GM18505 (cell line): ENCODE data around the gene ZNF865.
"Not testable (repeated sequence)": the region's sequence is repeated elsewhere in the genome, so short reads cannot be mapped to it uniquely, and the experiment has no call there.

ENCODE experiments used
- ATAC-seq: cut with Tn5 transposase; IDR thresholded peaks from one replicate; pipeline ENCODE4 v1.9.1; 2021; ENCODE audit not compliant: unreplicated experiment
- POLR2A ChIP-seq: IDR thresholded peaks from 4 replicates; pipeline ENCODE4 v1.6.1; 2011; ENCODE audit warnings: borderline replicate concordance; ENCODE audit not compliant: insufficient read depth, insufficient read length; ENCODE audit errors: extremely low read depth

ZNF865 gene

DNA sequence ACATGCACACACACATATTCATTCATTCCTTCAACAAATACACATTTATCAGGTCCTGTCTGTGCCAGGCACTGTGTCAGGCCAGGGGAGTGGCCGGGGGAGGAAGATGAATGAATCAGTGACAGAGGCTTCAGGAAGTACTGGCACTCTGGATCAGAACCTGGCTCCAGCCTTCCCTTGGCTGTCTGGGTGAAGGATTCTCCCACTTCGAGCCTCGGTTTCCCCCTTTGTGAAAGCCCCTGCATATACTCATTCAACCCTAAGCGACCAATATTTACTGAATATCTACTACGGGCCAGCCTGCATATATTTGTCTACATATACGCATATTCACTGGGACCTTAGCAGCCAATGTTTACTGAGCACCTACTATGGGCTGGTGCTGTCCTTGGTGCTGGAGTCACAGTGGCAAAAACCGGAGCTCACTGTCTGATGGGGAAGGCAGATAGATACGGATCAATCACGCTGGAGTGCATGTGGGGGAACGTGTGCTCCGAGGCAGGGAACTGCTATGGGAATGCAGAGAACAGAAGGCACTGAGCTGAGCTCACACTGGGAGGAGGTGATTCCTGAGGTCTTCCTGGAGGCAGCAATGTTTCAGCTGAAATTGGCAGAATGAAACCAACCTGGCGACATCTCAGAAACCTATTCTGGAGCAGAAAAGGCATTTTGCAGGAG, 24.2 kb upstream of the ZNF865 start:
- no peak for TF ChIP-seq POLR2A
- ATAC-seq, result no peak

DNA sequence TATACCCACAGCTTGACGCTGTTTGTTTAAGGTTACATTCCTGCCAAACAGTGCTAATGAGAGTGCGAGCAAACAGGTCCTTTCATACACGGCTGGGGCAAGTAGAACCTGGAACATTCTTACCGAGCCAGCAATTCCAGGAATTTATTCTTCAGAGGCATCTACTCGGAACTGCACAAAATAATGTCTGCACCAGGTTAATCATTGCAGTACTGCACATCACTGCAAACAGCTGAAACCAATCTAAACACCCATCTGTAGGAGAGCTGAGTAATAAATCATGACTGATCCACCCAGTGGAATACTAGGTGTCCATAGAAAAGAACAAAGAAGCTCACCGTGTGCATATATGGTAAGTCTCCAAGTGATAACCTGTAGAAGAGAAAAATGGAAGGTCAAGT, 23.6 kb upstream of the ZNF865 start:
- ATAC-seq, result no peak
- TF ChIP-seq POLR2A, result no peak

DNA sequence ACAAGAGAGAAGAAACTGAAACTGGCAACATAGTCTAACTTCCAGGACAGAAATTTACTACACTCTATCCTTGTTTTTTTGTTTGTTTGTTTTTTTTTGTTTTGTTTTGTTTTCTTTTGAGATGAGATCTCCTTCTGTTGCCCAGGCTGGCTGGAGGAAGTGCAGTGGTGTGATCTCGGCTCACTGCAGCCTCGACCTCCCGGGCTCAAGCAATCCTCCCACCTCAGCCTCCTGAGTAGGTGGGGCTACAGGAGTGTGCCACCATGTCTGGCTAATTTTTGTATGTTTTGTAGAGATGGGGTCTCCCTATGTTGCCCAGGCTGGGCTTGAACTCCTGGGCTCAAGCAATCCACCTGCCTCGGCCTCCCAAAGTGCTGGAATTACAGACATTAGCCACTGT, 23.2 kb upstream of the ZNF865 start:
- not testable (repeated sequence) for ATAC-seq

DNA sequence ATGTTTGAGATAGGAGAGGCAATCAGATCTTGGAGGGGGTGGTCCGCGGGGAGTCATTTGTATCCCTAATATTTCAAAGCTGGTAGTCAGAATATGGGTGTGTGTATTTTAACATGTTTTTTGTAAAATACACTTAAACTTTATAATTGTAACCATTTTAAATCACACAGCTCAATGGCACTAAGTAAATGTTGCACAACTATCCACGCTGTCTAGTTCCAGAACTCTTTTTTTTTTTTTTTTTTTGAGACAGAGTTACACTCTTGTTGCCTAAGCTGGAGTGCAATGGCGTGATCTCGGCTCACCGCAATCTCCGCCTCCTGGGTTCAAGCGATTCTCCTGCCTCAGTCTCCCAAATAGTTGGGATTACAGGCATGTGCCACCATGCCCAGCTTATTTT, 21.6 kb upstream of the ZNF865 start:
- not testable (repeated sequence) for ATAC-seq

- no peak for TF ChIP-seq POLR2A
- ATAC-seq, result no peak
These were observed 20.6 kb upstream of the ZNF865 start for GRCh38 chr19:55584871-55585270.

DNA sequence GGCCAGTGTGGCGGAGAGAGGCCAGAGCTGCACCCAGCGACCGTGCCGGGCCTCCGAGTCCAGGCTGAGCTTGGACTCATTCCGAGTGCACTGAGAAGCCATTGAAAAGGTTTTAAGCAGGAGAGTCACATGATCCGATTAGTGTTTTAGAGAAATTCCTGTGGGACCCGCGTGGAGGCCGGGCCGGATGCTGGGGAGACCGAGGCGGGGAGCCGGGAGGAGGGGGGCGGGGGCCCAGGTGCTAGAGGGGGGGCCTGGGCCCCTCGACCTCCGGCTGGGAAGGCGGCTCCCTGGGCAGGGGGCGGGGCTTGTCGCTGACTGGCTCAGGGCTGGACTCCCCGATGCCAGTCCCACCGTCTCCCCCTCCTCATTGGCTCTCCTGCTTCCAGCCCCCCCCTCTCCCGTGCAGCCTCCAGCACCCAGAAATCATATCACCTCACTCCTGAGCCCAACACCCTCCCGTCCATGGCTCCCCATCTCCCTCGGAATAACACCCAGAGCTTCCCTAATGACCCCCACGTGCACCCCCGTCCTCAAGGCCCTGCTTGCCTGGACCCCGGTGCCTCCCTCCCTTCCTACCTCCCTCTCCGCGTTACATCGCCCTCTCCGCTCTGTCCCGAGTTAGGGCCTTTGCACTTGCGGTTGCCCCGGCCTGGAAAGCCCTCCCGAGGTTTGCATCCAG, 19.6 kb upstream of the ZNF865 start:
- no peak for TF ChIP-seq POLR2A
- no peak for ATAC-seq

GRCh38 chr19:55586976-55587668, 18.3 kb upstream of the ZNF865 start:
- no peak for TF ChIP-seq POLR2A
- ATAC-seq, result peak; percentile 92

DNA sequence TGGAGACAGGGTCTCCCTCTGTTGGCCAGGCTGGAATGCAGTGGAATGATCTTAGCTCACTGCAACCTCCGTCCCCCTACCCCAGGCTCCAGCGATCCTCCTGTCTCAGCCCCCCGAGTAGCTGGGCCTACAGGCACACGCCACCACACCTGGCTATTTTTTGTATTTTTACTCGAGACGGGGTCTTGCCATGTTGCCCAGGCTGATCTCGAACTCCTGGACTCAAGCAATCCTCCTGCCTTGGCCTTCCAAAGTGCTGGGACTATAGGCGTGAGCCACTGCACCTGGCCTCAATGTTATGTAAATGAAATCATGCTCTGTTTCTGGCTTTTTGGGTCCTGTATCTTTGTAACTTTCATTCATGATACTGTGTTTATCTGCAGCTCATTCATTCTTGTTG, 16.7 kb upstream of the ZNF865 start:
- TF ChIP-seq POLR2A, result no peak
- ATAC-seq, result no peak

DNA sequence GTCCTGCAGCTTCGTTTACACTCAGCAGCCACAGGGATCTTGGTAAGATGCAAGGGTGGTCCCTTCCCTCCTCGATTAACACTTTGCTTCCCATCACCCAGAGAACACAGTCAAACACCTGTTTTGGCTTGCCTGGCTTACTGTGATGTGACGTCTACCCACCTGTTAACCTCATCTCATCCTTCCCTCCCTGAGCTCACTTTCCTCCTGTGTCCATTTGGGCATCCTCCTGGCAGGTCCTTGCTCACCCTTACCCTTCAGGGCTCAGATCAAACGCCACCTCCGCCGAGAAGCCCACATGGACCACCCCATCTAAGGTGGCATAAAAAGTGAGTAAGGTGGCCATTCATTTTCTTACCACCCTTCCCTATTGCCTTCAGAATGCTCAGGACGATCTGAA, 15.3 kb upstream of the ZNF865 start:
- TF ChIP-seq POLR2A, result no peak
- no peak for ATAC-seq

DNA sequence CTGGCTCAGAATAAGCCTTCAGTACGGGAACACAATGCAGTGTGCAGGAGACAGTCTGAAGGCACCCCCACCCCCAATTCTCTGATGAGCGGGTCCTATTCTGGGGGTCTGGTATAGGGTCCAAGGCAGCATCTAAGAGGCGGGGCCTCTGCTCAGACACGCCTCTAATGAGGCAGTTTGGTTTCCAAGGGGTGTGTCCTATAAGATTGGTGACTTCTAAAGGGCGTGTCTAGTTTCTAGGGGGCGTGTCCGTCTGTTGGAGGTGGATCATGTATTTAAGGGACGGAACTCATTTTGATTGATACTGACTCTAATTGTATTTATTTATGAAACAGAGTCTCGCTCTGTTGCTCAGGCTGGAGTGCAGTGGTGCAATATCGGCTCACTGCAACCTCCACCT, 14.8 kb upstream of the ZNF865 start:
- TF ChIP-seq POLR2A, result no peak
- ATAC-seq, result no peak

- no peak for TF ChIP-seq POLR2A
These were observed 13.9 kb upstream of the ZNF865 start for GRCh38 chr19:55591555-55591954.

DNA sequence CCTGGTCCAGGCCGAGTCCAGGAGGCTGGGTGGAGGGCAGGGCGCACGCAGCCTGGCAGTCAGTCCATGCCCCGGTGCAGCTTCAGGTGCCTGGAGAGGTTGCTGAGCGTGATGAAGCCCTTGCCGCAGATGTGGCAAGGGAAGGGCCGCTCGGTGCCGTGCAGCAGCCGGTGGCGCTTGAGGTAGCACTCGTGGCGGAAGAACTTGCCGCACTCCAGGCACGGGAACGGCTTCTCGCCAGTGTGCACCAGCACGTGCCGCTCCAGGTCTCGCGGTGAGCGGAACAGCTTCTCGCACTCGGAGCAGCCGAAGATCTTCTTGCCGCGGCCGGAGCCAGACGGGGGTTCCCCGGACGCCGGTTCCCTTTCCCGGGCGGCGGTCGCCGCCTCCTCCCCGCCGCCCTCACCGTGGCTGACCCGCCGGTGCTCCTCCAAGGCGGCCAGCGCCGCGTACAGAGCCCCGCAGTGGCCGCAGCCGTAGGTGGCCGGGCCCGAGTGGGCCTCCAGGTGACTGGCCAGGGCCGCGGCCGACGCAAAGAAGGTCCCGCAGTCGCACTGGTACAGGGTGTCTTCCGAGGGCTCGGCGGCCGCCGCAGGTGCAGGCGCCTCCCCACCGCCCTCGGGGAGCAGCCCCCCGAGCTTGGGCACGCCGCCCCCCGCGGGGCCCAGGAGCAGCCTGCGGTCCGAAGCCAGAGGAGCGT, 12.9 kb upstream of the ZNF865 start:
- TF ChIP-seq POLR2A, result no peak
- no peak for ATAC-seq

More at GRCh38 chr19:55591555-55591954, 13.9 kb upstream of the ZNF865 start:
- no peak for ATAC-seq

- ATAC-seq, result no peak
- no peak for TF ChIP-seq POLR2A
These were observed 12.2 kb upstream of the ZNF865 start for GRCh38 chr19:55593096-55593772.
